ENCODE measurements around the gene MAP4K4.

The MAP4K4 gene

GRCh38 chr2:101693991-101694588 is 3.4 kb upstream of the MAP4K4 start:
- no peak for DNase-seq

GRCh38 chr2:101696272-101697123 is 1.0 kb upstream of the MAP4K4 start:
- no peak for DNase-seq

GRCh38 chr2:101698014-101698843 is 722 bp downstream of the MAP4K4 start:
- DNase-seq = peak; percentile 21

GRCh38 chr2:101698844-101699754 is 1.6 kb downstream of the MAP4K4 start:
- DNase-seq = no peak

GRCh38 chr2:101699755-101700461 is 2.4 kb downstream of the MAP4K4 start:
- peak; percentile 32 for DNase-seq

GRCh38 chr2:101704046-101704466 is 6.5 kb downstream of the MAP4K4 start:
- peak; percentile 17 for DNase-seq

- DNase-seq = peak; percentile 38
These were observed 7.5 kb downstream of the MAP4K4 start for GRCh38 chr2:101704816-101705578.

- no peak for DNase-seq
These were observed 8.8 kb downstream of the MAP4K4 start for GRCh38 chr2:101706121-101706818.

GRCh38 chr2:101706819-101707177 is 9.3 kb downstream of the MAP4K4 start:
- no peak for DNase-seq

- no peak for DNase-seq
These were observed 12.5 kb downstream of the MAP4K4 start for GRCh38 chr2:101710036-101710435.

- peak; percentile 49 for DNase-seq
These were observed 13.2 kb downstream of the MAP4K4 start for GRCh38 chr2:101710471-101711318.

GRCh38 chr2:101714118-101714517 is 16.6 kb downstream of the MAP4K4 start:
- no peak for DNase-seq

GRCh38 chr2:101717071-101717845 is 19.8 kb downstream of the MAP4K4 start:
- no peak for DNase-seq

- DNase-seq = no peak
These were observed 21.0 kb downstream of the MAP4K4 start for GRCh38 chr2:101718479-101718878.

GRCh38 chr2:101718993-101719571 is 21.6 kb downstream of the MAP4K4 start:
- DNase-seq = no peak

- no peak for DNase-seq
These were observed 23.2 kb downstream of the MAP4K4 start for GRCh38 chr2:101720732-101721131.

- DNase-seq = no peak
These were observed 25.4 kb downstream of the MAP4K4 start for GRCh38 chr2:101722864-101723263.

Measured in HCEC 1CT (cell line).